CD4-positive, CD25-positive, alpha-beta regulatory T cell (primary cell): ENCODE results near the gene TMEM140. TPM values are rescaled to one million over a fixed set of nuclear protein-coding genes. Genes with fewer than 3 reads are reported as not detected.

ENCODE experiments used
- ATAC-seq, 2 donors: fragments of 150-1000 bp; cut with Tn5 transposase; one replicate each; pipeline ENCODE4 v1.10.0; 2021; ENCODE audit warnings: low read depth in 2 of 2, moderate number of reproducible peaks in 2 of 2, moderate library complexity in 1 of 2
- DNase-seq, 3 donors: peaks; one replicate each; pipeline versions ENCODE4 v3.0.0 to v3.0.0-alpha.2; 2012 to 2022; ENCODE audit warnings: mixed read lengths in 1 of 3
- H3K27ac ChIP-seq: one replicate; pipeline ENCODE4 v1.7.0; 2013; ENCODE audit warnings: mild to moderate bottlenecking, low read length; ENCODE audit not compliant: insufficient read depth, poor library complexity, severe bottlenecking
- H3K27me3 ChIP-seq: one replicate; pipeline ENCODE4 v1.7.0; 2013; ENCODE audit warnings: low read length; ENCODE audit not compliant: control insufficient read depth, insufficient read depth
- H3K36me3 ChIP-seq: one replicate; pipeline ENCODE4 v1.7.0; 2013; ENCODE audit warnings: mild to moderate bottlenecking, low read length, moderate library complexity; ENCODE audit not compliant: control insufficient read depth, insufficient read depth
- H3K4me1 ChIP-seq: 2 replicates; pipeline ENCODE4 v1.7.0; 2013; ENCODE audit warnings: mild to moderate bottlenecking, low read length; ENCODE audit not compliant: insufficient read depth, control insufficient read depth, poor library complexity, severe bottlenecking
- H3K4me3 ChIP-seq: one replicate; pipeline ENCODE4 v1.7.0; 2013; ENCODE audit warnings: low read depth, mild to moderate bottlenecking, low read length, moderate library complexity
- H3K9me3 ChIP-seq, 2 experiments: 1 replicate in 1 of 2; 2 replicates in 1 of 2; pipeline ENCODE4 v1.7.0; 2013; ENCODE audit warnings: low read length in 2 of 2, mild to moderate bottlenecking in 1 of 2, moderate library complexity in 1 of 2; ENCODE audit not compliant: control insufficient read depth in 2 of 2
- H3K27ac Mint-ChIP-seq, 3 donors: one replicate each; pipeline ENCODE4 v1.8.0; 2020 to 2022; ENCODE audit warnings: mild to moderate bottlenecking in 3 of 3, mixed read lengths in 3 of 3, moderate library complexity in 2 of 3
- H3K27me3 Mint-ChIP-seq: one replicate; pipeline ENCODE4 v1.8.0; 2022; ENCODE audit warnings: mild to moderate bottlenecking, mixed read lengths
- H3K36me3 Mint-ChIP-seq: one replicate; pipeline ENCODE4 v1.8.0; 2020; ENCODE audit warnings: mixed read lengths
- H3K4me1 Mint-ChIP-seq, 4 donors: one replicate each; pipeline ENCODE4 v1.8.0; 2020 to 2022; ENCODE audit warnings: mixed read lengths in 4 of 4, mild to moderate bottlenecking in 1 of 4
- H3K4me3 Mint-ChIP-seq, 4 donors: one replicate each; pipeline ENCODE4 v1.8.0; 2020 to 2022; ENCODE audit warnings: mild to moderate bottlenecking in 4 of 4, mixed read lengths in 4 of 4, moderate library complexity in 3 of 4
- H3K9me3 Mint-ChIP-seq, 7 donors: one replicate each; pipeline ENCODE4 v1.8.0; 2020 to 2022; ENCODE audit warnings: mixed read lengths in 7 of 7, mild to moderate bottlenecking in 3 of 7, moderate library complexity in 2 of 7
- polyA plus RNA-seq, 4 donors: library from polyadenylated mRNA; unstranded; fragments of 300-500 nt; fragmentation: Illumina TruSeq; gene quantifications; one replicate each; pipeline ENCODE4 v1.2.3, GENCODE V29; 2021
- total RNA-seq: library from RNA; stranded (reverse); gene quantifications from one replicate; pipeline ENCODE4 v1.2.3, GENCODE V29; 2022

TMEM140 gene
- total and polyA plus RNA-seq, 5 donors from 2014 or later = 18.9 to 44.7 (median 36.6) TPM

DNA sequence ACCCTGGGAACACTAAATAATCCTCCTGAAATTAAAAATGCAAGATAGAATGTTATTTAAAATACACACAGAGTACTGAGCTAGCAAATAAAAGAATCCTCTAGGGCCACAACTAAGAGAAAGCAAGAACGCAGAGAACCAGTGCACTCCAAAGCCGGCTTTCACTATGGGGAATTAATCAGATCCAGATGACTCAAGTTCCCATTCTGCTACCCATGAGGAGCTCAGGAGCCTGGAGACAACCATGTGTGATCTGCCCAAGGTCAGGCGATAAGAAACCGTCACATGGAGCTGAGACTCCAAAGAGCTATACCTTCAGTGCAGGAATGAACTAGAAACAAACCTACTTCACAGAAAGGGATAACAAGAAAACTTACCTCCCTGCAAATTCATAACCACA is 42.1 kb downstream of the TMEM140 start:
- no peaks in the 10 kb centered on the region for H3K27me3 ChIP-seq
- H3K27ac ChIP-seq = no peak overlapping the region
- no peak overlapping the region for H3K4me3 Mint-ChIP-seq
- H3K27ac Mint-ChIP-seq = no peak overlapping the region
- no peak overlapping the region for H3K4me3 ChIP-seq
- H3K36me3 Mint-ChIP-seq = peaks cover 80% of the 10 kb centered on the region
- ATAC-seq (no peak), DNase-seq (no peak)
- peaks cover 0 to 11% (median 6%) of the 10 kb centered on the region in 4 donors for H3K4me1 Mint-ChIP-seq
- no peaks in the 10 kb centered on the region for H3K9me3 ChIP-seq
- no peaks in the 10 kb centered on the region for H3K4me1 ChIP-seq
- no peaks in the 10 kb centered on the region for H3K9me3 Mint-ChIP-seq
- H3K36me3 ChIP-seq = peaks cover 59% of the 10 kb centered on the region
- no peaks in the 10 kb centered on the region for H3K27me3 Mint-ChIP-seq

DNA sequence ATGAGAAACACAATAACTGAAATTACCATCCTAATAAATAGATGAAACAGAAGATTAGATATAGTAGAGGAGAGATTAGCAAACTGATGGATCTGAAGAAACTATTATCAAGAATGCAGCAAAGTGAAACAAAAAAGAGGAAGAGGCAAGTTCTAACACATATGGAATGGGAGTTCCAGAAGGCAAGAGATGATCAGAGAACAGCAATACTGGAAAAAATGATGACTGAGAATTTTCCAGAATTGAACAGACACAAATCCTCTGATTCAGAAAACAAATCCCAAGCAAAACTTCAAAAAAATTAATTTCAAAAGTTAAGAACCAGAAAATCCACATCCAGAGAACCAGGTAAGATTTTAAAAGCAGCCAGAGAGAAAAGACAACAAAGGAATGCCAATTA is 42.8 kb downstream of the TMEM140 start:
- Histone ChIP-seq H3K27ac (no peak overlapping the region), H3K27me3 (no peaks in the 10 kb centered on the region), H3K36me3 (peaks cover 58% of the 10 kb centered on the region), H3K9me3 (no peaks in the 10 kb centered on the region), H3K4me1 (no peaks in the 10 kb centered on the region), H3K4me3 (no peak overlapping the region)
- Mint-ChIP-seq H3K4me3 (peak overlapping the region in 1 of 4 donors; percentile 38), H3K27me3 (no peaks in the 10 kb centered on the region), H3K4me1 (peaks cover 0 to 11% (median 6%) of the 10 kb centered on the region in 4 donors), H3K36me3 (peaks cover 79% of the 10 kb centered on the region), H3K27ac (peak overlapping the region in 2 of 3 donors; percentile 6 to 8), H3K9me3 (no peaks in the 10 kb centered on the region)
- no peak for ATAC-seq
- no peak for DNase-seq

DNA sequence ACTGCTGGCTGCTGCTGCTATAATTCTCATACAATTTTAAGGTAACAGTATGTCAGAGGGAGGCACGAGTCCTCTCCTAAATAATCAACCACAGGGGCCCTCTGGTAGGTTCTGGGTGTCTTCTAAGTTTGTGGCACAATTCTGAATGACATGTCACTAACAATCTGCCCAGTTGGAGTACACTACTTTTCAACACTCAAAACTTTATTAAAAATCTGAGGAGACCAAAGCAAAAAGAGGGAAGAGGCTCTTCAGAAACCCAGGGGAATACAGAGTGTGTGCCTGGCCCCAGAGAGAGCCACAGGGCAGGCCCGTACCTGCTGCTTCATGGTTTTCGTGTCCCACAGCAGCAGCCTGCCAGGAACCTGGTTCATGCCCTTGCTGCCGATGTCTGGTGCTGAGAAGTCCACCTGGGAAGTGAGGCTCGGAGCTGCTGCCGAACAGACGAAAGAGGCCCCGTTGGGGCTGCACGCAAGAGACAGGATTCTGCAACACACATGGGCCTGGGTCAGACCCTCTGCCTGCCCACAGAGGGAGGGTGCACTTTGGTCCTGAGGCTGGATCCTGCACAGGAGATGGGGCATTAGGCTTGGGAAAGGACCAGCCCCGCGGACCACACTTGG is 45.2 kb downstream of the TMEM140 start:
- DNase-seq (no peak), ATAC-seq (no peak)
- H3K4me3 ChIP-seq = no peak overlapping the region
- H3K4me1 ChIP-seq = no peaks in the 10 kb centered on the region
- H3K4me1 Mint-ChIP-seq = peaks cover 0 to 11% (median 6%) of the 10 kb centered on the region in 4 donors
- no peak overlapping the region for H3K27ac Mint-ChIP-seq
- H3K36me3 Mint-ChIP-seq = peaks cover 72% of the 10 kb centered on the region
- no peak overlapping the region for H3K27ac ChIP-seq
- no peaks in the 10 kb centered on the region for H3K9me3 ChIP-seq
- peaks cover 58% of the 10 kb centered on the region for H3K36me3 ChIP-seq
- H3K27me3 ChIP-seq = no peaks in the 10 kb centered on the region
- no peak overlapping the region for H3K4me3 Mint-ChIP-seq
- no peaks in the 10 kb centered on the region for H3K27me3 Mint-ChIP-seq
- no peaks in the 10 kb centered on the region for H3K9me3 Mint-ChIP-seq

DNA sequence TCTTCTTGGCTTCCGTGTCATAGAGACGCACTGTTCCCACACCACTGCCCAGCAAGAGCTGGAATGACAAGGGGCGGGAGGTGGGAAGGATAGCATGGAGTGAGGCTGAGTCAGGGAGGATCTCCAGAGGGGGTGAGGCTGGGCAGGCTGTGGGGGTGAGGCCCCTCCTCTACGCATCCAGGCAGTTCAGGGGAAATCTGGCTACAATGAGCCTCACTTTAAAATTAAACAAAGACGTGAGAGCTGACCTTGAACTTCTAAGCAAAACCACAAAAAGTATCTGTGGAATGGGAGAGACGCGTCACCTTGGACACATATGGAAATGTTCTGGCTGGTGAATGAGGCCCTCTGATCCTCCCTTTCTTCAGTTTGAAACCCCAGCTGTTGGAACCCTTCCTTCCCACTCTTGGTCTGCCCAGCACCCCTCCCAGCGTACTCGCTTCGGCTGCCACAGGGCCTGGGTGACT is 45.8 kb downstream of the TMEM140 start:
- no peak for DNase-seq

DNA sequence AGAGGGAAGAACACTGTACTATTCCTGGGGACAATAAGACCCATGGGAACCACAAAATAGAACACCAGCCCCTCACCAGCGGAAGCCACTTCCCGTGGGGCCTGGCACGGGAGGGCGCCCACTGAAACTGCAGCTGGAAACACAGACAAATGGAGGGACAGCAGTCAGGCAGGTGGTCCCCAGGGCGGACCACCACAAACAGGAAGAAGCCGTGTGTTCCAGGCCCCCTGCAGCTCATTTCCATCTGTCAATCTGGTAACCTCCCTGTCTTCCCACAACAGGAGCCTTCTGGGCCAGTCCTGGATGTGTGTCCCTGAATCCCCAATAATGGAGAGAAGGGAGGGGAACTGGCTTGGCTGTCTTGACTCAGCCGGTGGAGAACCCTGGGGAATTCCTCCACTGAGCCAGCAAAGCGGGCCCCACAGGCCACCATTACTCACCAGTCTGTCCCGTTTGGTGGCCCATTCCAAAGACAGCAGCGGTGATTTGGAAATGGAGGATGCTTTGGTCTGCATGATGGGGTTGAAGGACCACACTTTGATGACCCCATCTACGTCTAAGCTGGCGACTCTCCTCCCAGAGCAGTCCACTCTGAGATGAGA is 46.7 kb downstream of the TMEM140 start:
- H3K36me3 ChIP-seq = peaks cover 56% of the 10 kb centered on the region
- ATAC-seq = no peak

More for the DNA sequence above, 45.8 kb downstream of the TMEM140 start:
- Histone ChIP-seq H3K27me3 (no peaks in the 10 kb centered on the region), H3K4me1 (no peaks in the 10 kb centered on the region), H3K27ac (no peak overlapping the region), H3K4me3 (no peak overlapping the region), H3K36me3 (peaks cover 59% of the 10 kb centered on the region), H3K9me3 (no peaks in the 10 kb centered on the region)
- H3K9me3 Mint-ChIP-seq = no peaks in the 10 kb centered on the region
- H3K4me1 Mint-ChIP-seq = peaks cover 0 to 11% (median 6%) of the 10 kb centered on the region in 4 donors
- H3K4me3 Mint-ChIP-seq = no peak overlapping the region
- H3K27me3 Mint-ChIP-seq = no peaks in the 10 kb centered on the region
- peak overlapping the region in 1 of 3 donors; percentile 35 for H3K27ac Mint-ChIP-seq
- peaks cover 75% of the 10 kb centered on the region for H3K36me3 Mint-ChIP-seq
- ATAC-seq = no peak

DNA sequence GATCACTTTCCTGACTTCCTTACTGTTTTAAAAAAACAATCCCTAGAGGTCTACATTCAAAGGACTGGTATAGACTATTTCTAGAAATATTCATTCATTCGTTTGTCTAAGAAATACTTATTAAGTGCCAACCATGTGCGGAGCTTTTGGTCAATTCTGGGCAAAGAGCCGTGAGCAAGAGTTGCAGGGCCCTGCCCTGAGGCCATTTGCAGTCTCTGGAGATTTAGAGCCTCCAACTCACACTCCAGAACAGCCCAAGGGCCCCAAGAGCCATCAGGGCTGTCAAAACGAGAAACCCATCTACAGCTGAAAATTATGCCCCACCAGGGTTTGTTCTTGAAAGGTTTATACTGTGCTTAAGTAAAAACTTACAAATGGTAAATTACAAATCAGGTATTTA is 47.3 kb downstream of the TMEM140 start:
- H3K36me3 ChIP-seq = peaks cover 55% of the 10 kb centered on the region
- Mint-ChIP-seq H3K36me3 (peaks cover 72% of the 10 kb centered on the region), H3K27ac (peak overlapping the region in 1 of 3 donors; percentile 20), H3K4me1 (peaks cover 2 to 11% (median 9%) of the 10 kb centered on the region in 4 donors), H3K9me3 (no peaks in the 10 kb centered on the region), H3K27me3 (no peaks in the 10 kb centered on the region), H3K4me3 (no peak overlapping the region)
- H3K4me1 ChIP-seq = no peaks in the 10 kb centered on the region
- no peak overlapping the region for H3K27ac ChIP-seq
- ATAC-seq = no peak
- no peaks in the 10 kb centered on the region for H3K9me3 ChIP-seq
- no peak for DNase-seq
- H3K4me3 ChIP-seq = no peak overlapping the region
- H3K27me3 ChIP-seq = no peaks in the 10 kb centered on the region

More for the DNA sequence above, 46.7 kb downstream of the TMEM140 start:
- Histone ChIP-seq H3K9me3 (no peaks in the 10 kb centered on the region), H3K4me3 (no peak overlapping the region), H3K4me1 (no peaks in the 10 kb centered on the region), H3K27ac (no peak overlapping the region), H3K27me3 (no peaks in the 10 kb centered on the region)
- Mint-ChIP-seq H3K4me1 (peaks cover 2 to 11% (median 7%) of the 10 kb centered on the region in 4 donors), H3K4me3 (no peak overlapping the region), H3K36me3 (peaks cover 76% of the 10 kb centered on the region), H3K27ac (no peak overlapping the region), H3K27me3 (no peaks in the 10 kb centered on the region), H3K9me3 (no peaks in the 10 kb centered on the region)
- DNase-seq = no peak

DNA sequence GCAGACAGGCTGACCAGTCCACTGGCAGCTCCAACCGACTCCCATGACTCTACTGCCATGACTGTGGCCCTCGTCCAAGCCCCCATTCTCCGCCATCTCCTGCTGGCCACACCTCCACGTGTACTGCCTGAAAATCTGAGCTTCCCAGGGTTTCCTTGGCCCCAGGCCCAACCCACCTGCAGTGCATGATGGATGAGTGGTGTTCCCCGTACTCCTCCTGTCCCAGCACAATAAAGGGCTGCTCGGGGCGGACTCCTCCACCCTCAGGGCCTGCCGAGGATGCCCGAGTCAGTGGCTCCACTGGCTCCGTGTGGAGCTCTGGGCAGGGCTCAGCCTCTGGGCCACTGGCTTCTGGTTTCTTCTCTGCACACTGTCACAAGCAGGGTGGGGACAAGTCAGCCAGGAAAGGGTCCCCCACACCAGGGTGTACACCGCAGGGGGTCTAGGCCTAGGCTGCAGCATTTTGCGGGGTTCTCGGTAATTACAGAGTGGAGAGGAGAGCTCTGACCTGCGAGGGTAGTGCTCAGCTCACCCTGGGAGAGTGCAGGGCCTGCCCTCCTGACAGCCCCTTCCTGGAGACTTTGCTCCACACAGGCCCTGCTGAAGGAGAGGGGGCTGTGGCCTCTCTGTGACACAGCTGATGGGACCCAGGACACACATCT is 48.2 kb downstream of the TMEM140 start:
- Histone ChIP-seq H3K36me3 (peaks cover 64% of the 10 kb centered on the region), H3K27me3 (no peaks in the 10 kb centered on the region), H3K9me3 (no peaks in the 10 kb centered on the region), H3K4me3 (no peak overlapping the region), H3K4me1 (no peaks in the 10 kb centered on the region), H3K27ac (no peak overlapping the region)
- Mint-ChIP-seq H3K27me3 (no peaks in the 10 kb centered on the region), H3K27ac (no peak overlapping the region), H3K4me3 (no peak overlapping the region), H3K9me3 (no peaks in the 10 kb centered on the region), H3K36me3 (peaks cover 70% of the 10 kb centered on the region), H3K4me1 (peaks cover 4 to 5% (median 5%) of the 10 kb centered on the region in 4 donors)
- DNase-seq = no peak
- no peak for ATAC-seq
